Gastrocnemius medialis (tissue), 4 donors: ENCODE data around the gene FBXL19.

Experiments used
- POLR2A ChIP-seq, 2 donors: fragments of 450-650 bp; IDR thresholded peaks; one replicate each; pipeline ENCODE4 v1.6.1; 2017; ENCODE audit warnings: antibody characterized with exemption in 2 of 2, mild to moderate bottlenecking in 2 of 2, moderate library complexity in 2 of 2
- TF ChIP-seq, protein P1 (sequence below), 5 experiments: fragments of 450-650 bp in 3 of 5; fragments of 200-600 bp in 2 of 5; sonication (generic) in 2 of 5; IDR thresholded peaks in 4 of 5; conservative IDR thresholded peaks in 1 of 5; 1 replicate in 4 of 5; 2 replicates in 1 of 5; pipeline ENCODE4 v1.5.1; 2016 to 2019; ENCODE audit warnings: antibody characterized with exemption in 5 of 5, mild to moderate bottlenecking in 3 of 5, moderate library complexity in 3 of 5

GRCh38 chr16:30922420-30922959 lies 882 bp upstream of the FBXL19 start:
- TF ChIP-seq, protein P1, sequence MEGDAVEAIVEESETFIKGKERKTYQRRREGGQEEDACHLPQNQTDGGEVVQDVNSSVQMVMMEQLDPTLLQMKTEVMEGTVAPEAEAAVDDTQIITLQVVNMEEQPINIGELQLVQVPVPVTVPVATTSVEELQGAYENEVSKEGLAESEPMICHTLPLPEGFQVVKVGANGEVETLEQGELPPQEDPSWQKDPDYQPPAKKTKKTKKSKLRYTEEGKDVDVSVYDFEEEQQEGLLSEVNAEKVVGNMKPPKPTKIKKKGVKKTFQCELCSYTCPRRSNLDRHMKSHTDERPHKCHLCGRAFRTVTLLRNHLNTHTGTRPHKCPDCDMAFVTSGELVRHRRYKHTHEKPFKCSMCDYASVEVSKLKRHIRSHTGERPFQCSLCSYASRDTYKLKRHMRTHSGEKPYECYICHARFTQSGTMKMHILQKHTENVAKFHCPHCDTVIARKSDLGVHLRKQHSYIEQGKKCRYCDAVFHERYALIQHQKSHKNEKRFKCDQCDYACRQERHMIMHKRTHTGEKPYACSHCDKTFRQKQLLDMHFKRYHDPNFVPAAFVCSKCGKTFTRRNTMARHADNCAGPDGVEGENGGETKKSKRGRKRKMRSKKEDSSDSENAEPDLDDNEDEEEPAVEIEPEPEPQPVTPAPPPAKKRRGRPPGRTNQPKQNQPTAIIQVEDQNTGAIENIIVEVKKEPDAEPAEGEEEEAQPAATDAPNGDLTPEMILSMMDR (IDR thresholded peaks at IDR 0.05 in 4 of 5, conservative IDR thresholded peaks at IDR 0.05 in 1 of 5), result no peak
- TF ChIP-seq POLR2A (IDR thresholded peaks at IDR 0.05), result no peak
